Osteoblast (primary cell): ENCODE measurements around the gene AP4S1. TPM values are rescaled to one million over a fixed set of nuclear protein-coding genes. Genes with fewer than 3 reads are reported as not detected.

ENCODE experiments used
- DNase-seq: peaks from one replicate; pipeline ENCODE4 v3.0.0; 2011; ENCODE audit warnings: low spot score, mixed read lengths; ENCODE audit not compliant: insufficient read length; ENCODE audit errors: missing footprints
- H2AFZ ChIP-seq: 2 replicates; pipeline ENCODE4 v1.6.0; 2011; ENCODE audit warnings: mild to moderate bottlenecking, low read length
- H3K27ac ChIP-seq: 2 replicates; pipeline ENCODE4 v1.5.1; 2011; ENCODE audit warnings: mild to moderate bottlenecking, low read depth, low read length, moderate library complexity
- H3K27me3 ChIP-seq: 2 replicates; pipeline ENCODE4 v1.6.0; 2012; ENCODE audit warnings: mild to moderate bottlenecking, control low read depth, inconsistent platforms, low read length, moderate library complexity; ENCODE audit not compliant: insufficient read depth
- H3K36me3 ChIP-seq: 2 replicates; pipeline ENCODE4 v1.5.1; 2011; ENCODE audit warnings: mild to moderate bottlenecking, low read length, control low read depth, moderate library complexity; ENCODE audit not compliant: insufficient read depth
- H3K4me1 ChIP-seq: 2 replicates; pipeline ENCODE4 v1.5.1; 2011; ENCODE audit warnings: mild to moderate bottlenecking, low read length, control low read depth, moderate library complexity; ENCODE audit not compliant: insufficient read depth
- H3K4me2 ChIP-seq: 2 replicates; pipeline ENCODE4 v1.6.0; 2011; ENCODE audit warnings: mild to moderate bottlenecking, low read length; ENCODE audit not compliant: insufficient read depth
- H3K4me3 ChIP-seq: fragments of 200-600 bp; sonication (generic); 3 replicates; pipeline ENCODE4 v1.5.1; 2012; ENCODE audit warnings: mild to moderate bottlenecking, low read length, inconsistent platforms; ENCODE audit not compliant: insufficient read depth
- H3K79me2 ChIP-seq: 2 replicates; pipeline ENCODE4 v1.6.0; 2012; ENCODE audit warnings: mild to moderate bottlenecking, low read length, control low read depth, inconsistent platforms; ENCODE audit not compliant: insufficient read depth
- H3K9me3 ChIP-seq: 2 replicates; pipeline ENCODE4 v1.5.1; 2011; ENCODE audit warnings: low read depth, low read length, control low read depth
- H4K20me1 ChIP-seq: 2 replicates; pipeline ENCODE4 v1.6.0; 2012; ENCODE audit warnings: mild to moderate bottlenecking, low read length, control low read depth; ENCODE audit not compliant: insufficient read depth
- total RNA-seq: library from RNA; depleted of rRNA; stranded (reverse); fragments of >200 nt; gene quantifications from 2 replicates; pipeline ENCODE4 v1.2.3, GENCODE V29; 2012
- TF ChIP-seq, protein P1 (sequence below): IDR thresholded peaks from 2 replicates; pipeline ENCODE4 v1.5.1; 2011; ENCODE audit warnings: mild to moderate bottlenecking, low read depth, low read length, moderate library complexity; ENCODE audit errors: extremely low read depth

AP4S1 gene
- total RNA-seq, 1 donor, result 5.4 TPM

DNA sequence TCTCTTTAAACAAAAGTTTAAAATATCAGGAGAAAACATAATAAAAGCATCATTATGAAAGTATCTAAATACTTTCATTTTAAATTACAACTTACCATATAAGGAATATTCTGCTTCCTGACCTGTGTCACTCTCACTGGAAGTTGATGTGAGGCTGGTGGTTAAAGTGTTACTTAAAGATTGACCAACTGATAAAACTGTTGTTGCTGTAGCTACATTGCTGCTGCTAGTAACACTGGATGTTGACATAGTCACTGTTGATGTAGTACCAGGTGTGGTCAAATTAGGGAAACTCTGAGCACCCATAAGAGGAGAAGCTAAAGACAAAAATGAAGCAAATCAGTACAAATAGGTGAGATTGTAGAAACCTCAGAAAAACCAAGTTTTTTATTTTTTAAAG lies 102.2 kb downstream of the AP4S1 start:
- no peaks in the 10 kb centered on the region for H4K20me1 ChIP-seq
- H2AFZ ChIP-seq, result no peak overlapping the region
- peaks cover 54% of the 10 kb centered on the region for H3K36me3 ChIP-seq
- H3K27me3 ChIP-seq, result no peaks in the 10 kb centered on the region
- H3K4me3 ChIP-seq, result no peak overlapping the region
- H3K79me2 ChIP-seq, result peaks cover 5% of the 10 kb centered on the region
- H3K4me1 ChIP-seq, result no peaks in the 10 kb centered on the region
- no peaks in the 10 kb centered on the region for H3K9me3 ChIP-seq
- TF ChIP-seq, protein P1, sequence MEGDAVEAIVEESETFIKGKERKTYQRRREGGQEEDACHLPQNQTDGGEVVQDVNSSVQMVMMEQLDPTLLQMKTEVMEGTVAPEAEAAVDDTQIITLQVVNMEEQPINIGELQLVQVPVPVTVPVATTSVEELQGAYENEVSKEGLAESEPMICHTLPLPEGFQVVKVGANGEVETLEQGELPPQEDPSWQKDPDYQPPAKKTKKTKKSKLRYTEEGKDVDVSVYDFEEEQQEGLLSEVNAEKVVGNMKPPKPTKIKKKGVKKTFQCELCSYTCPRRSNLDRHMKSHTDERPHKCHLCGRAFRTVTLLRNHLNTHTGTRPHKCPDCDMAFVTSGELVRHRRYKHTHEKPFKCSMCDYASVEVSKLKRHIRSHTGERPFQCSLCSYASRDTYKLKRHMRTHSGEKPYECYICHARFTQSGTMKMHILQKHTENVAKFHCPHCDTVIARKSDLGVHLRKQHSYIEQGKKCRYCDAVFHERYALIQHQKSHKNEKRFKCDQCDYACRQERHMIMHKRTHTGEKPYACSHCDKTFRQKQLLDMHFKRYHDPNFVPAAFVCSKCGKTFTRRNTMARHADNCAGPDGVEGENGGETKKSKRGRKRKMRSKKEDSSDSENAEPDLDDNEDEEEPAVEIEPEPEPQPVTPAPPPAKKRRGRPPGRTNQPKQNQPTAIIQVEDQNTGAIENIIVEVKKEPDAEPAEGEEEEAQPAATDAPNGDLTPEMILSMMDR, result no peak
- H3K27ac ChIP-seq, result no peak overlapping the region
- H3K4me2 ChIP-seq, result no peak overlapping the region
- DNase-seq, result no peak

DNA sequence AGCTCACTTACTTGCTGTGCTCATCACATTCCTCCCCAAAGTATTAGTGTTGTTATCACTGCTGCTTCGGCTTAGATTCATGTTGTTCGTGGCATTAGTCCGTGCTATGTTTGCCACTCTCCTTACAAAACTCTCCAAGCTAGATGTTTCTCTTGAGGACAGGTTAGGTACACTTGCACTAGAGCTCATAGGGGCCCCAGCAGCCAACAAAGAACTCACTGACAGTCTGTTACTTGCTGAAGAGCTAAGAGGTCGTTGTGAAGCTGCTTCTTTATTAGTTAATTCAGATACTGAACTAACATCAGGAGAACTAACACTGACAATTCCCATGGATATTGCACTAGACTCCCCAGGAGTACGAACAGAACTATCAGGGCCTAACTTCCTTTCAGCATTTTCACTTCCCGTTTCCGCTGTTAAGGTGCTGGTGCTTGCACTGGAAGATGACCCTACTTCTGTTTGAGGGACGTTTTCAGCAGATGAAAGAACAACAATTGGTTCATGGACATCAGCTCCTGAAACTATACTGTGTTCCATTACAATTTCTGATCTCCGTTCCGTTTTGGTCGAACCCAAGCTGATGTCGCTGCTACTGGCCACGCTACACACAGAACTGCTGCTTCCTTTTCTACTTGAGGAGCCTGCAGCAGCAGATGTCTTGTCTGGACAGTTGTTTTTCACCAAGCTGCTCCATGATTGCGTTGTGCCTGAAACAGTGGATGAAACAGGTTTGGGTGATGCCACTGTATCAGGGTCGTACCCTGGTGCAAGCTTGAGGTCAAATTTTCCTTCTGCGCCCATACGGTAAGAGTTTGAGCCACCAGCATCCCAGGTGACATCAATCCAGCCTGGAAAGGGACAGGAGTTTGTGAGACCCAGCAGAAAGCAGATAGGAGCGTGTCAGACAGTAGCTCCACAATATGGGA lies 103.4 kb downstream of the AP4S1 start:
- H3K27ac ChIP-seq, result no peak overlapping the region
- no peak overlapping the region for H3K4me3 ChIP-seq
- no peaks in the 10 kb centered on the region for H4K20me1 ChIP-seq
- no peak overlapping the region for H3K4me2 ChIP-seq
- H3K36me3 ChIP-seq, result peaks cover 56% of the 10 kb centered on the region
- H3K79me2 ChIP-seq, result peaks cover 5% of the 10 kb centered on the region
- TF ChIP-seq, protein P1, result no peak
- no peaks in the 10 kb centered on the region for H3K27me3 ChIP-seq
- no peak for DNase-seq
- no peaks in the 10 kb centered on the region for H3K9me3 ChIP-seq
- no peak overlapping the region for H2AFZ ChIP-seq
- no peaks in the 10 kb centered on the region for H3K4me1 ChIP-seq

GRCh38 chr14:31133133-31133532 lies 107.7 kb downstream of the AP4S1 start:
- no peak overlapping the region for H3K4me2 ChIP-seq
- no peak overlapping the region for H3K4me3 ChIP-seq
- H3K27me3 ChIP-seq, result no peaks in the 10 kb centered on the region
- TF ChIP-seq, protein P1, result no peak
- H3K36me3 ChIP-seq, result peaks cover 51% of the 10 kb centered on the region
- no peak for DNase-seq
- H3K79me2 ChIP-seq, result peaks cover 5% of the 10 kb centered on the region
- no peaks in the 10 kb centered on the region for H4K20me1 ChIP-seq
- H3K4me1 ChIP-seq, result no peaks in the 10 kb centered on the region
- H3K9me3 ChIP-seq, result no peaks in the 10 kb centered on the region
- no peak overlapping the region for H2AFZ ChIP-seq
- no peak overlapping the region for H3K27ac ChIP-seq

DNA sequence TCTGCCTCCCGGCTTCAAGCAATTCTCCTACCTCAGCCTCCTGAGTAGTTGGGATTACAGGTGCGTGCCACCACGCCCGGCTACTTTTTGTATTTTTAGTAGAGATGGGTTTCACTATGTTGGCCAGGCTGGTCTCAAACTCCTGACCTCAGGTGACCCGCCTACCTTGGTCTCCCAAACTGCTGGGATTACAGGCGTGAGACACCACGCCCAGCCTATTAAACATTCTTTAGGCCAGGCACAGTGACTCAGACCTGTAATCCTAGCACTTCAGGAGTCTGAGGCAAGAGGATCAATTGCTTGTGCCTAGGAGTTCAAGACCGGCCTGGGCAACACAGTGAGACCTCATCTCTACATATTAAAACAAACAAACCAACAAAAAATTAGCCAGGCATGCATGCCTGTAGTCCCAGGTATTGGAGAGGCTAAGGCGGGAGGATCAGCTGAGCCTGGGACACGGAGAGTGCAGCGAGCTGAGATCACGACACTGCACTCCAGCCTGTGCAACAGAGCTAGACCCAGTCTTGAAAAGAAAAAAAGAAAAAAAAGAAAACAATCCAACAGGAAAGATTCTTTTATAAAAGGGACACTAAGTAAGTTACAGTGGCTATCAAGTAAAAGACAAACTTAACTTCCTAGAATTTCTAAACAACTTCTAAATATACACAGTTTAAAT lies 111.9 kb downstream of the AP4S1 start:
- TF ChIP-seq, protein P1, result no peak
- Histone ChIP-seq H3K4me3 (no peak overlapping the region), H4K20me1 (no peaks in the 10 kb centered on the region), H3K4me1 (no peaks in the 10 kb centered on the region), H3K27me3 (no peaks in the 10 kb centered on the region), H2AFZ (no peak overlapping the region), H3K79me2 (no peaks in the 10 kb centered on the region), H3K27ac (no peak overlapping the region), H3K36me3 (peaks cover 52% of the 10 kb centered on the region), H3K9me3 (no peaks in the 10 kb centered on the region), H3K4me2 (no peak overlapping the region)
- no peak for DNase-seq
